ENCODE measurements around the gene ADAM17. TPM values are rescaled to one million over a fixed set of nuclear protein-coding genes. Genes with fewer than 3 reads are reported as not detected.

ADAM17 gene
- total RNA-seq, 1 donor from 2014 or later = 28.1 TPM

GRCh38 chr2:9443526-9443925 is 112.1 kb downstream of the ADAM17 start:
- no peak overlapping the region for H3K4me3 ChIP-seq (ENCODE audit: low read depth, low read length)
- no peak for TF ChIP-seq CTCF (conservative IDR thresholded peaks at IDR 0.05; ENCODE audit: low read depth, low read length)
- DNase-seq (ENCODE audit: low read depth) = no peak

GRCh38 chr2:9441556-9441955 is 114.1 kb downstream of the ADAM17 start:
- DNase-seq (ENCODE audit: low read depth) = no peak
- no peak overlapping the region for H3K4me3 ChIP-seq (ENCODE audit: low read depth, low read length)
- TF ChIP-seq CTCF (conservative IDR thresholded peaks at IDR 0.05; ENCODE audit: low read depth, low read length) = no peak

GRCh38 chr2:9440058-9440727 is 115.4 kb downstream of the ADAM17 start:
- no peak for DNase-seq (ENCODE audit: low read depth)
- no peak for TF ChIP-seq CTCF (conservative IDR thresholded peaks at IDR 0.05; ENCODE audit: low read depth, low read length)
- H3K4me3 ChIP-seq (ENCODE audit: low read depth, low read length) = no peak overlapping the region

- H3K4me3 ChIP-seq (ENCODE audit: low read depth, low read length) = no peak overlapping the region
- no peak for DNase-seq (ENCODE audit: low read depth)
- no peak for TF ChIP-seq CTCF (conservative IDR thresholded peaks at IDR 0.05; ENCODE audit: low read depth, low read length)
Observed at GRCh38 chr2:9439536-9439935, 116.1 kb downstream of the ADAM17 start.

Other genes starting within 250 kb of the ADAM17 start
- gene ITGB1BP1, start 132.3 kb downstream of the ADAM17 start, total RNA-seq = 62.6 and 73.8 TPM in 2 replicates
- gene CPSF3, start 132.2 kb downstream of the ADAM17 start, total RNA-seq = 66.3 and 91.2 TPM in 2 replicates
- 83.4 and 92.1 TPM in 2 replicates for gene IAH1, start 81.3 kb downstream of the ADAM17 start, total RNA-seq
- 418 and 463 TPM in 2 replicates for gene YWHAQ, start 75.2 kb upstream of the ADAM17 start, total RNA-seq